ENCODE results near the gene PTK7.

DNA sequence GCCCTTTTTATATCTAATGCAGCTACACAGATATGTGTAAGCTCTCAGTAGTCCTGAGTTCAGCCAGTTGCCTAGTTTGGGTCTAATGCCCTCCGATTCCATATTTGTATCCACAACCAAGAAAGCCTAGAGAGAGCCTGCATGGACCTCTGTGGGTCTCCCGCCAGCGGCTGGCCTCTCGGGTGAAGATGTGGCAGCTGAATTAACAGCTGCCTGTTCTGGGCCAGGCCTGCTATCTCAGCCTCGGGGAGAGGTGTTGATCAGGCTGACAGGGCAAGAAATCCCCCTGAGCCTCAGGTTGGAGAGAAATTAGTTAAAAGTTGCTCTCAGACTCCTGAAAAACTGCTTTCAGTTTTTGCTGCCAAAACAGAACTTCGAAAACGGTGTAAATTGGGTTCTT lies 19.8 kb downstream of the PTK7 start:
- TF ChIP-seq FOXP2 (optimal IDR thresholded peaks at IDR 0.05; ENCODE audit: borderline replicate concordance, extremely low read depth, extremely low read length, insufficient read depth) (no peak), POLR2AphosphoS5 (IDR thresholded peaks at IDR 0.05; ENCODE audit: low read depth, low read length) (no peak)

Measured in PFSK-1 (cell line).